HEK293 (cell line): ENCODE measurements around the gene JAZF1.

Source experiments
- CTCF ChIP-seq: fragments of 450-650 bp; formaldehyde crosslinking; IDR thresholded peaks from 2 replicates; pipeline ENCODE4 v1.5.1; 2016; ENCODE audit warnings: missing biosample characterization, missing genetic modification characterization
- FEZF1 ChIP-seq: fragments of 450-650 bp; formaldehyde crosslinking; IDR thresholded peaks from 2 replicates; pipeline ENCODE4 v1.5.1; 2016; ENCODE audit warnings: missing biosample characterization, missing genetic modification characterization
- HOXA7 ChIP-seq: sonication (generic); formaldehyde crosslinking; IDR thresholded peaks from 2 replicates; pipeline ENCODE4 v1.8.1; 2022; ENCODE audit warnings: missing genetic modification reagents, borderline replicate concordance
- ZNF248 ChIP-seq: fragments of 450-650 bp; formaldehyde crosslinking; IDR thresholded peaks from 2 replicates; pipeline ENCODE4 v1.5.1; 2017; ENCODE audit warnings: missing biosample characterization, missing genetic modification characterization
- ZNF311 ChIP-seq: fragments of 450-650 bp; formaldehyde crosslinking; IDR thresholded peaks from 2 replicates; pipeline ENCODE4 v1.5.1; 2017; ENCODE audit warnings: missing biosample characterization, missing genetic modification characterization, borderline replicate concordance
- ZNF324 ChIP-seq: fragments of 450-650 bp; formaldehyde crosslinking; IDR thresholded peaks from 2 replicates; pipeline ENCODE4 v1.5.1; 2016; ENCODE audit warnings: missing biosample characterization, missing genetic modification characterization
- ZNF624 ChIP-seq: fragments of 450-650 bp; formaldehyde crosslinking; IDR thresholded peaks from 2 replicates; pipeline ENCODE4 v1.5.1; 2017; ENCODE audit warnings: missing biosample characterization, missing genetic modification characterization
- ZNF639 ChIP-seq: fragments of 450-650 bp; formaldehyde crosslinking; IDR thresholded peaks from 2 replicates; pipeline ENCODE4 v1.5.1; 2016; ENCODE audit warnings: missing biosample characterization, missing genetic modification characterization
- ZSCAN23 ChIP-seq: fragments of 450-650 bp; formaldehyde crosslinking; IDR thresholded peaks from 2 replicates; pipeline ENCODE4 v1.5.1; 2016; ENCODE audit warnings: missing biosample characterization, missing genetic modification characterization

GRCh38 chr7:28133872-28134271, 46.7 kb downstream of the JAZF1 start:
- TF ChIP-seq ZNF248 (tag by site-specific recombination), result no peak
- TF ChIP-seq FEZF1 (tag by site-specific recombination), result no peak
- no peak for TF ChIP-seq HOXA7
- TF ChIP-seq ZNF324 (tag by site-specific recombination), result no peak
- no peak for TF ChIP-seq ZNF624 (tag by site-specific recombination)
- TF ChIP-seq ZSCAN23 (tag by site-specific recombination), result no peak
- no peak for TF ChIP-seq CTCF (tag by site-specific recombination)
- TF ChIP-seq ZNF639, result no peak
- TF ChIP-seq ZNF311 (tag by site-specific recombination), result no peak
